CD4-positive, alpha-beta T cell (primary cell): ENCODE results near the gene RBM20. TPM values are rescaled to one million over a fixed set of nuclear protein-coding genes. Genes with fewer than 3 reads are reported as not detected.

Experiments
- ATAC-seq: fragments of 200-7000 bp; cut with Tn5 transposase; one replicate; pipeline ENCODE4 v1.10.0; 2022; ENCODE audit warnings: mild to moderate bottlenecking; ENCODE audit not compliant: poor library complexity
- CTCF ChIA-PET: fragments of 350-600 bp; sonication (Branson Sonifier 250); formaldehyde crosslinking; loops from one replicate; lab custom pipeline; 2021; ENCODE audit warnings: antibody characterized with exemption, inconsistent platforms; lab: Charles Lee
- POLR2A ChIA-PET: fragments of 350-600 bp; sonication (Branson Sonifier 250); formaldehyde crosslinking; loops from one replicate; lab custom pipeline; 2021; ENCODE audit warnings: antibody characterized with exemption, inconsistent platforms; lab: Charles Lee
- DNase-seq, 14 experiments: peaks; one replicate each; pipeline ENCODE4 v3.0.0-alpha.2; 2013 to 2020; ENCODE audit warnings: mixed read lengths in 2 of 14
- H3K27ac ChIP-seq, 2 donors: one replicate each; pipeline versions ENCODE4 v1.5.1 to v1.7.0; 2013; ENCODE audit warnings: low read length in 2 of 2, low read depth in 1 of 2, mild to moderate bottlenecking in 1 of 2
- H3K27me3 ChIP-seq, 2 experiments: 1 replicate in 1 of 2; 2 replicates in 1 of 2; pipeline versions ENCODE4 v1.6.1 to v1.7.0; 2013; ENCODE audit warnings: low read length in 2 of 2, control low read depth in 1 of 2, mild to moderate bottlenecking in 1 of 2, moderate library complexity in 1 of 2; ENCODE audit not compliant: insufficient read depth in 2 of 2, control insufficient read depth in 1 of 2
- H3K36me3 ChIP-seq: one replicate; pipeline ENCODE4 v1.6.1; 2013; ENCODE audit warnings: low read length, control low read depth; ENCODE audit not compliant: insufficient read depth
- H3K4me1 ChIP-seq: one replicate; pipeline ENCODE4 v1.6.1; 2013; ENCODE audit warnings: low read length, control low read depth; ENCODE audit not compliant: insufficient read depth
- H3K4me3 ChIP-seq: one replicate; pipeline ENCODE4 v1.5.1; 2013; ENCODE audit warnings: mild to moderate bottlenecking, low read length, moderate library complexity
- H3K9me3 ChIP-seq, 2 experiments: 1 replicate in 1 of 2; 2 replicates in 1 of 2; pipeline versions ENCODE4 v1.6.1 to v1.7.0; 2013; ENCODE audit warnings: low read length in 2 of 2, mild to moderate bottlenecking in 2 of 2, control low read depth in 1 of 2, moderate library complexity in 1 of 2; ENCODE audit not compliant: control insufficient read depth in 1 of 2, insufficient read depth in 1 of 2
- H3K27ac Mint-ChIP-seq: one replicate; pipeline ENCODE4 v1.8.0; 2020; ENCODE audit warnings: mixed read lengths
- H3K27me3 Mint-ChIP-seq: one replicate; pipeline ENCODE4 v1.8.0; 2021; ENCODE audit warnings: mixed read lengths
- H3K36me3 Mint-ChIP-seq: one replicate; pipeline ENCODE4 v1.8.0; 2021; ENCODE audit warnings: low read depth, mixed read lengths
- H3K4me1 Mint-ChIP-seq: one replicate; pipeline ENCODE4 v1.8.0; 2021; ENCODE audit warnings: low read depth, mixed read lengths
- H3K4me3 Mint-ChIP-seq: one replicate; pipeline ENCODE4 v1.8.0; 2020; ENCODE audit warnings: mild to moderate bottlenecking, mixed read lengths
- H3K9me3 Mint-ChIP-seq: one replicate; pipeline ENCODE4 v1.8.0; 2020; ENCODE audit warnings: mixed read lengths
- CTCF ChIP-seq: fragments of 200-600 bp; IDR thresholded peaks from one replicate; pipeline ENCODE4 v1.8.0; 2022; ENCODE audit warnings: antibody characterized with exemption, mild to moderate bottlenecking
- intact Hi-C, 2 experiments: fragments of 100-400 bp; cut with DNase I in 1 of 2; cut with micrococcal nuclease in 1 of 2; formaldehyde crosslinking; loops; one replicate each; pipeline versions ENCODE4 v1.15.1 to v1.9.0; 2023 to 2025; cut with DNase I, micrococcal nuclease
- total RNA-seq, 174 experiments: library from RNA in 2 of 174; stranded (reverse) in 2 of 174; gene quantifications; one replicate each; pipeline ENCODE4 v1.2.3 and lab custom pipeline; 2021 to 2026

The RBM20 gene
- total RNA-seq, 2 experiments from 2014 or later = 0.91 to 1.1 TPM

GRCh38 chr10:110714356-110714755 is 70.2 kb downstream of the RBM20 start:
- ChIA-PET CTCF (interaction anchor here (0.7 kb wide), 1 partner anchor 42 kb away, joined by 3 read pairs; no protein-coding TSS in a partner anchor), POLR2A (no interaction called here)
- H3K27ac Mint-ChIP-seq = no peak overlapping the region
- Histone ChIP-seq H3K36me3 (no peaks in the 10 kb centered on the region), H3K4me1 (no peaks in the 10 kb centered on the region), H3K9me3 (no peaks in the 10 kb centered on the region), H3K27ac (no peak overlapping the region), H3K4me3 (no peak overlapping the region), H3K27me3 (peaks cover 0 to 2% of the 10 kb centered on the region in 2 experiments)
- no peak for ATAC-seq
- H3K27me3 Mint-ChIP-seq = no peaks in the 10 kb centered on the region
- intact Hi-C loops = no loop called here
- no peak overlapping the region for H3K4me3 Mint-ChIP-seq
- no peak for DNase-seq
- no peaks in the 10 kb centered on the region for H3K4me1 Mint-ChIP-seq
- no peaks in the 10 kb centered on the region for H3K36me3 Mint-ChIP-seq
- H3K9me3 Mint-ChIP-seq = no peaks in the 10 kb centered on the region
- TF ChIP-seq CTCF = no peak

GRCh38 chr10:110717781-110718589 is 73.8 kb downstream of the RBM20 start:
- Histone ChIP-seq H3K4me1 (no peaks in the 10 kb centered on the region), H3K27me3 (peaks cover 0 to 2% of the 10 kb centered on the region in 2 experiments), H3K9me3 (no peaks in the 10 kb centered on the region), H3K36me3 (no peaks in the 10 kb centered on the region), H3K4me3 (no peak overlapping the region), H3K27ac (no peak overlapping the region)
- no peaks in the 10 kb centered on the region for H3K36me3 Mint-ChIP-seq
- ChIA-PET POLR2A (no interaction called here), CTCF (no interaction called here)
- H3K27ac Mint-ChIP-seq = no peak overlapping the region
- no peak for TF ChIP-seq CTCF
- ATAC-seq = no peak
- no peak for DNase-seq
- H3K4me3 Mint-ChIP-seq = no peak overlapping the region
- no peaks in the 10 kb centered on the region for H3K9me3 Mint-ChIP-seq
- peaks cover 11% of the 10 kb centered on the region for H3K4me1 Mint-ChIP-seq
- no peaks in the 10 kb centered on the region for H3K27me3 Mint-ChIP-seq
- intact Hi-C loops = no loop called here

- no peak overlapping the region for H3K4me3 ChIP-seq
- no peak overlapping the region for H3K27ac ChIP-seq
- Mint-ChIP-seq H3K36me3 (no peaks in the 10 kb centered on the region), H3K27ac (no peak overlapping the region), H3K4me3 (no peak overlapping the region), H3K9me3 (no peaks in the 10 kb centered on the region), H3K27me3 (no peaks in the 10 kb centered on the region), H3K4me1 (peaks cover 46% of the 10 kb centered on the region)
- ATAC-seq (no peak), DNase-seq (no peak)
- H3K36me3 ChIP-seq = no peaks in the 10 kb centered on the region
- CTCF ChIA-PET = no interaction called here
- H3K4me1 ChIP-seq = peaks cover 32% of the 10 kb centered on the region
- H3K27me3 ChIP-seq = no peaks in the 10 kb centered on the region
- TF ChIP-seq CTCF = no peak
- POLR2A ChIA-PET = no interaction called here
- intact Hi-C loops = loop anchor here in 1 of 2 experiments (10.0 kb wide), 1 partner anchor 353 kb away; the partner anchor contains the start of gene ADRA2A
- no peaks in the 10 kb centered on the region for H3K9me3 ChIP-seq
Observed at GRCh38 chr10:110721406-110722038, 77.4 kb downstream of the RBM20 start.
